Gastroesophageal sphincter (tissue), 4 donors: ENCODE results near the gene CDH11. TPM values are rescaled to one million over a fixed set of nuclear protein-coding genes. Genes with fewer than 3 reads are reported as not detected.

Experiments
- ATAC-seq: fragments of 150-250 bp; one replicate; pipeline ENCODE4 v1.9.1; 2016; ENCODE audit warnings: mild to moderate bottlenecking, moderate library complexity
- H3K27ac ChIP-seq, 4 donors: fragments of 200-600 bp; sonication (generic) in 3 of 4; 1 replicate in 3 of 4; 2 replicates in 1 of 4; pipeline ENCODE4 v1.5.1; 2016 to 2019
- H3K27me3 ChIP-seq: fragments of 200-600 bp; sonication (generic); one replicate; pipeline ENCODE4 v1.5.1; 2019
- H3K36me3 ChIP-seq, 2 donors: fragments of 200-600 bp; sonication (generic); one replicate each; pipeline ENCODE4 v1.5.1; 2019; ENCODE audit warnings: control low read depth in 1 of 2
- H3K4me1 ChIP-seq, 3 donors: fragments of 200-600 bp; sonication (generic); 1 replicate in 2 of 3; 2 replicates in 1 of 3; pipeline ENCODE4 v1.5.1; 2016 to 2019; ENCODE audit warnings: control low read depth in 2 of 3
- H3K4me3 ChIP-seq, 2 donors: fragments of 200-600 bp; sonication (generic); one replicate each; pipeline ENCODE4 v1.5.1; 2019; ENCODE audit warnings: mild to moderate bottlenecking in 1 of 2, moderate library complexity in 1 of 2
- H3K9me3 ChIP-seq, 3 donors: fragments of 200-600 bp; sonication (generic); one replicate each; pipeline ENCODE4 v1.5.1; 2017 to 2019; ENCODE audit warnings: control low read depth in 2 of 3
- CTCF ChIP-seq, 4 experiments: fragments of 200-600 bp in 2 of 4; fragments of 450-650 bp in 2 of 4; sonication (generic) in 1 of 4; IDR thresholded peaks; one replicate each; pipeline ENCODE4 v1.5.1; 2017 to 2019; ENCODE audit warnings: antibody characterized with exemption in 4 of 4, mild to moderate bottlenecking in 2 of 4, moderate library complexity in 2 of 4
- EP300 ChIP-seq: sonication (generic); formaldehyde crosslinking; IDR thresholded peaks from one replicate; pipeline ENCODE4 v1.6.1; 2017; ENCODE audit warnings: antibody characterized with exemption, mild to moderate bottlenecking
- POLR2A ChIP-seq, 2 donors: fragments of 450-650 bp; IDR thresholded peaks; one replicate each; pipeline ENCODE4 v1.6.1; 2017; ENCODE audit warnings: antibody characterized with exemption in 2 of 2, mild to moderate bottlenecking in 2 of 2, moderate library complexity in 1 of 2
- POLR2AphosphoS5 ChIP-seq: sonication (generic); formaldehyde crosslinking; IDR thresholded peaks from one replicate; pipeline ENCODE4 v1.6.1; 2017; ENCODE audit warnings: antibody characterized with exemption
- WGBS, 2 donors: methylation state at CpG; one replicate each; pipeline ENCODE4 v1.1.5; 2018; ENCODE audit warnings: low coverage in 1 of 2; 5-methylcytosine and 5-hydroxymethylcytosine counted together
- total RNA-seq, 4 donors: library from RNA; depleted of rRNA; stranded (reverse); fragments of >200 nt; gene quantifications; one replicate each; pipeline ENCODE4 v1.1.0, GENCODE V29; 2016

The CDH11 gene
- total RNA-seq, 4 donors from 2014 or later, result 37.4 to 78.9 (median 62.8) TPM

GRCh38 chr16:65002265-65002664, 119.6 kb downstream of the CDH11 start:
- no peak for ATAC-seq

GRCh38 chr16:65000654-65001053, 121.2 kb downstream of the CDH11 start:
- TF ChIP-seq POLR2AphosphoS5 (no peak), EP300 (no peak), POLR2A (IDR thresholded peaks at IDR 0.05) (no peak), CTCF (IDR thresholded peaks at IDR 0.05) (no peak)
- WGBS, 2 donors, result 94 to 100% methylated on average over 3 of the region's 3 CpGs
- Histone ChIP-seq H3K9me3 (no peaks in the 10 kb centered on the region), H3K4me3 (no peak overlapping the region), H3K4me1 (no peaks in the 10 kb centered on the region), H3K27ac (no peak overlapping the region), H3K27me3 (no peaks in the 10 kb centered on the region), H3K36me3 (peaks cover 0 to 52% of the 10 kb centered on the region in 2 donors)
- no peak for ATAC-seq

More at GRCh38 chr16:65002265-65002664, 119.6 kb downstream of the CDH11 start:
- no peak for TF ChIP-seq POLR2A (IDR thresholded peaks at IDR 0.05)
- no peak for TF ChIP-seq CTCF (IDR thresholded peaks at IDR 0.05)
- TF ChIP-seq EP300, result no peak
- no peak for TF ChIP-seq POLR2AphosphoS5
- H3K27me3 ChIP-seq, result no peaks in the 10 kb centered on the region
- 42 to 45% methylated on average over 1 of the region's 1 CpG for WGBS, 2 donors
- no peak overlapping the region for H3K27ac ChIP-seq
- peaks cover 0 to 50% of the 10 kb centered on the region in 2 donors for H3K36me3 ChIP-seq
- no peak overlapping the region for H3K4me3 ChIP-seq
- no peaks in the 10 kb centered on the region for H3K9me3 ChIP-seq
- no peaks in the 10 kb centered on the region for H3K4me1 ChIP-seq

- 80 to 84% methylated on average over 2 of the region's 2 CpGs for WGBS, 2 donors
- ATAC-seq, result no peak
Measured at GRCh38 chr16:64997751-64998150, 124.1 kb downstream of the CDH11 start.

GRCh38 chr16:64997121-64997520, 124.7 kb downstream of the CDH11 start:
- Histone ChIP-seq H3K4me1 (no peaks in the 10 kb centered on the region), H3K27ac (no peak overlapping the region), H3K4me3 (no peak overlapping the region), H3K36me3 (peaks cover 0 to 41% of the 10 kb centered on the region in 2 donors), H3K27me3 (no peaks in the 10 kb centered on the region), H3K9me3 (no peaks in the 10 kb centered on the region)
- TF ChIP-seq EP300 (no peak), POLR2AphosphoS5 (no peak), CTCF (IDR thresholded peaks at IDR 0.05) (no peak), POLR2A (IDR thresholded peaks at IDR 0.05) (no peak)
- 94 to 100% methylated on average over 7 to 8 of the region's 9 CpGs for WGBS, 2 donors
- ATAC-seq, result no peak

More at GRCh38 chr16:64997751-64998150, 124.1 kb downstream of the CDH11 start:
- TF ChIP-seq EP300 (no peak), POLR2AphosphoS5 (no peak), POLR2A (IDR thresholded peaks at IDR 0.05) (no peak), CTCF (IDR thresholded peaks at IDR 0.05) (no peak)
- no peak overlapping the region for H3K4me3 ChIP-seq
- H3K4me1 ChIP-seq, result no peaks in the 10 kb centered on the region
- no peaks in the 10 kb centered on the region for H3K27me3 ChIP-seq
- no peak overlapping the region for H3K27ac ChIP-seq
- no peaks in the 10 kb centered on the region for H3K9me3 ChIP-seq
- peaks cover 0 to 35% of the 10 kb centered on the region in 2 donors for H3K36me3 ChIP-seq

GRCh38 chr16:64996641-64997040, 125.2 kb downstream of the CDH11 start:
- 94 to 100% methylated on average over 1 to 5 of the region's 5 CpGs for WGBS, 2 donors
- TF ChIP-seq POLR2A (IDR thresholded peaks at IDR 0.05), result no peak
- TF ChIP-seq POLR2AphosphoS5, result no peak
- no peak for TF ChIP-seq EP300
- no peak for TF ChIP-seq CTCF (IDR thresholded peaks at IDR 0.05)
- Histone ChIP-seq H3K27ac (no peak overlapping the region), H3K4me3 (no peak overlapping the region), H3K9me3 (no peaks in the 10 kb centered on the region), H3K36me3 (peaks cover 0 to 45% of the 10 kb centered on the region in 2 donors), H3K27me3 (no peaks in the 10 kb centered on the region), H3K4me1 (no peaks in the 10 kb centered on the region)
- ATAC-seq, result no peak
